MM.1S (cell line): Measurements from ENCODE around the gene INSYN1.

Source experiments
- DNase-seq: peaks from one replicate; pipeline ENCODE4 v3.0.0-alpha.2; 2015
- H2AFZ ChIP-seq: fragments of 300-600 bp; sonication (generic); 2 replicates; pipeline ENCODE4 v1.6.0; 2016; ENCODE audit warnings: antibody characterized with exemption, low read length
- H3F3A ChIP-seq: fragments of 300-600 bp; sonication (generic); 2 replicates; pipeline ENCODE4 v1.6.1; 2016; ENCODE audit warnings: mild to moderate bottlenecking, antibody characterized with exemption, low read length, moderate library complexity, mixed read lengths; ENCODE audit not compliant: insufficient read depth
- H3K27ac ChIP-seq: fragments of 300-600 bp; sonication (generic); 2 replicates; pipeline ENCODE4 v1.5.1; 2016; ENCODE audit warnings: mild to moderate bottlenecking, low read length
- H3K27me3 ChIP-seq: fragments of 300-600 bp; sonication (generic); replicated peaks from 2 replicates; pipeline ENCODE4 v1.6.0; 2016; ENCODE audit warnings: low read length; ENCODE audit not compliant: insufficient read depth
- H3K36me3 ChIP-seq: fragments of 300-600 bp; sonication (generic); replicated peaks from 2 replicates; pipeline ENCODE4 v1.6.1; 2016; ENCODE audit warnings: mild to moderate bottlenecking, low read length, mixed read lengths; ENCODE audit not compliant: insufficient read depth
- H3K4me1 ChIP-seq: fragments of 300-600 bp; sonication (generic); 2 replicates; pipeline ENCODE4 v1.6.1; 2016; ENCODE audit warnings: low read length, mixed read lengths
- H3K4me2 ChIP-seq: fragments of 300-600 bp; sonication (generic); 2 replicates; pipeline ENCODE4 v1.6.0; 2016; ENCODE audit warnings: low read depth, low read length
- H3K4me3 ChIP-seq: fragments of 300-600 bp; sonication (generic); 2 replicates; pipeline ENCODE4 v1.5.1; 2016; ENCODE audit warnings: low read length, mixed read lengths
- H3K79me2 ChIP-seq: fragments of 300-600 bp; sonication (generic); 2 replicates; pipeline ENCODE4 v1.6.1; 2016; ENCODE audit warnings: mixed run types, low read length, mixed read lengths
- H3K9ac ChIP-seq: fragments of 300-600 bp; sonication (generic); 2 replicates; pipeline ENCODE4 v1.6.1; 2016; ENCODE audit warnings: low read length, mixed read lengths
- H3K9me2 ChIP-seq: fragments of 300-600 bp; sonication (generic); replicated peaks from 2 replicates; pipeline ENCODE4 v1.6.1; 2016; ENCODE audit warnings: mild to moderate bottlenecking, low read length, mixed read lengths; ENCODE audit not compliant: insufficient read depth
- H3K9me3 ChIP-seq: fragments of 300-600 bp; sonication (generic); replicated peaks from 2 replicates; pipeline ENCODE4 v1.6.1; 2016; ENCODE audit warnings: mild to moderate bottlenecking, low read length, mixed read lengths; ENCODE audit not compliant: insufficient read depth
- H4K20me1 ChIP-seq: fragments of 300-600 bp; sonication (generic); 2 replicates; pipeline ENCODE4 v1.6.1; 2016; ENCODE audit warnings: mild to moderate bottlenecking, low read length, moderate library complexity, mixed read lengths; ENCODE audit not compliant: insufficient read depth
- EZH2 ChIP-seq: fragments of 300-600 bp; sonication (generic); optimal IDR thresholded peaks from 2 replicates; pipeline ENCODE3; 2017; ENCODE audit warnings: low read depth, mild to moderate bottlenecking, antibody characterized with exemption, low read length, mixed read lengths
- EZH2phosphoT487 ChIP-seq: fragments of 300-600 bp; sonication (generic); IDR thresholded peaks from 2 replicates; pipeline ENCODE4 v1.6.1; 2018; ENCODE audit warnings: antibody characterized with exemption, low read length
- TF ChIP-seq, protein P1 (sequence below): fragments of 300-600 bp; sonication (generic); IDR thresholded peaks from 2 replicates; pipeline ENCODE4 v1.5.1; 2016; ENCODE audit warnings: antibody characterized with exemption, low read length, mixed read lengths

Gene INSYN1

DNA sequence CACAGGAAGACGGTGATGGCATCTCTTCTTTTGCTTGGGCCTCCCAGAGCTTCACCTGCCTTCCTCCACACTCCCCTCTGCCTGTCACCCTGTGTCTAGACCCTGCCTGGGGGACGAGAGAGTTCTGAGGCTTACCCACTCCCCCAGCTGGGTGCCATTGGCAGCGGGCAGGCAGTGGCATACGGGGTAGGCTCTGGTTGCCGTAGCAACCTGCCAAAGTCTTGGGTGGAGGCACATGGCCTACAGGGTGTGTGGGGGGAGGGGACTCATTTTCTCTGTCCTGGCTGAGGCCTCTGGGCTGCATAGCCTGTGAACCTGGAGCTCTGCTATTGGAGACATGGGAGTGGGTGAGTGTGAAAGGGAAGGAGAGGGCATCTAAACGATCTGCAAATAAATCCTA is 4.4 kb downstream of the INSYN1 start:
- DNase-seq: no peak
- Histone ChIP-seq H3K9ac (no peak overlapping the region), H4K20me1 (no peaks in the 10 kb centered on the region), H3F3A (no peaks in the 10 kb centered on the region), H3K4me2 (no peak overlapping the region), H3K4me3 (no peak overlapping the region), H3K9me3 (no peaks in the 10 kb centered on the region), H3K79me2 (no peaks in the 10 kb centered on the region), H3K4me1 (no peaks in the 10 kb centered on the region), H2AFZ (no peak overlapping the region), H3K27me3 (peaks cover 77% of the 10 kb centered on the region), H3K36me3 (no peaks in the 10 kb centered on the region), H3K27ac (no peak overlapping the region), H3K9me2 (no peaks in the 10 kb centered on the region)
- no peak for TF ChIP-seq EZH2phosphoT487
- TF ChIP-seq EZH2: no peak
- TF ChIP-seq, protein P1, sequence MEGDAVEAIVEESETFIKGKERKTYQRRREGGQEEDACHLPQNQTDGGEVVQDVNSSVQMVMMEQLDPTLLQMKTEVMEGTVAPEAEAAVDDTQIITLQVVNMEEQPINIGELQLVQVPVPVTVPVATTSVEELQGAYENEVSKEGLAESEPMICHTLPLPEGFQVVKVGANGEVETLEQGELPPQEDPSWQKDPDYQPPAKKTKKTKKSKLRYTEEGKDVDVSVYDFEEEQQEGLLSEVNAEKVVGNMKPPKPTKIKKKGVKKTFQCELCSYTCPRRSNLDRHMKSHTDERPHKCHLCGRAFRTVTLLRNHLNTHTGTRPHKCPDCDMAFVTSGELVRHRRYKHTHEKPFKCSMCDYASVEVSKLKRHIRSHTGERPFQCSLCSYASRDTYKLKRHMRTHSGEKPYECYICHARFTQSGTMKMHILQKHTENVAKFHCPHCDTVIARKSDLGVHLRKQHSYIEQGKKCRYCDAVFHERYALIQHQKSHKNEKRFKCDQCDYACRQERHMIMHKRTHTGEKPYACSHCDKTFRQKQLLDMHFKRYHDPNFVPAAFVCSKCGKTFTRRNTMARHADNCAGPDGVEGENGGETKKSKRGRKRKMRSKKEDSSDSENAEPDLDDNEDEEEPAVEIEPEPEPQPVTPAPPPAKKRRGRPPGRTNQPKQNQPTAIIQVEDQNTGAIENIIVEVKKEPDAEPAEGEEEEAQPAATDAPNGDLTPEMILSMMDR: no peak

DNA sequence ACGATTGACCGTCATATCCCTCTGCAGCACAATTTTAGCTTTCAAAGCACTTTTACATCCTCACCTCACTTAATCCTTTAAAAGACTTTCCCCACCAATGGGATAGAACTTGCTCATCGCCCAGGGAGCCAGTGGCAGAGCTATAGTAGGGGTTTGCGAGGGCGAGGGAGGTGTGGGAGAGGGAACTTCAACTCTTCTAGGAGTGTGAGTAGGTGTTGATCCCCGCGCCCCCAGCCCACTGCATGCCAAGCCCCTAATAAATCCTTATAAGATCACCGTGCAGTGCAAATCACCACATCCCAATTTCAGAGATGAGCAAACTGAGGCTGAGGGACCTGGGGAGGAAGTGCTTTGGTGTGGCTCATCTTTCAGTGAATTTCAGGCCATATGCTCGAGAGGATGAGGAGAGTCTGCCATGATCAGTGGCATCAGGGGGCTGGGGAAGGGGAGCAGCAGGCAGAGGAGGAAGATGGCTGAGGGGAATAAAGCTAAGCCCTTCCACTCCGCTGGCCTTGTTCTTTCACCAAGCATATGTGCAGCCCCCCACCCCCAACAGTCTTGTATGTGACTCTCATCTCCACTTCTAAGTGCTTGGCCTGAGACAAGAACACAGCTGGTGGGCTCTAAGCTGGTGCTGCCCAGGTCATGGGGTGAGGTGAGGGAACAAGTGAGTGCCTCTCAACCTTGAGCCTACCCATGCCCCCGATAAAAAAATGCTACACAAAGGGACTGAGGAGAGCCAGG is 5.1 kb downstream of the INSYN1 start:
- no peaks in the 10 kb centered on the region for H3K79me2 ChIP-seq
- no peaks in the 10 kb centered on the region for H3F3A ChIP-seq
- peaks cover 70% of the 10 kb centered on the region for H3K27me3 ChIP-seq
- no peak overlapping the region for H3K4me3 ChIP-seq
- no peak for TF ChIP-seq EZH2
- TF ChIP-seq EZH2phosphoT487: no peak
- TF ChIP-seq, protein P1: no peak
- H3K36me3 ChIP-seq: no peaks in the 10 kb centered on the region
- no peak overlapping the region for H2AFZ ChIP-seq
- DNase-seq: no peak
- no peak overlapping the region for H3K9ac ChIP-seq
- H4K20me1 ChIP-seq: no peaks in the 10 kb centered on the region
- no peak overlapping the region for H3K27ac ChIP-seq
- no peak overlapping the region for H3K4me2 ChIP-seq
- H3K9me3 ChIP-seq: no peaks in the 10 kb centered on the region
- H3K4me1 ChIP-seq: no peaks in the 10 kb centered on the region
- no peaks in the 10 kb centered on the region for H3K9me2 ChIP-seq

DNA sequence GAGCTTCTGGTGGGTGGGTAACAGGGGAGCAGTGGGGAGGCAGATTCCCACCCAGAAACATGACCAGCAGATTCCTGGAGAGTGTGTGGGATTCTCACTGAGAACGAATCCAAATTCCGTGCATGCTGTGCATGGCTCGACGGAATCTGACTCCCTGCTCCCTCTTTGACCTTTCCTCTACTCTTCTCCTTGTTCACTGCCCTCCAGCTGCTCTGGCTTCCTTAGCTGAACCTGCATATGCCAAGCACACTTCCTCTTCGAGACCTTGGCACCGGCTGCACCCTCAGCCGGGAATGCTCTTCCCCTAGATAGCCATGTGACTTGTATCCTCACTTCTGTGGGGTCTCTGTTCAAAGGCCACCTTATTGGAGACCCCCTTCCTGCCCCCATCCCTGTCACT is 6.3 kb downstream of the INSYN1 start:
- peaks cover 62% of the 10 kb centered on the region for H3K27me3 ChIP-seq
- H3K79me2 ChIP-seq: no peaks in the 10 kb centered on the region
- H2AFZ ChIP-seq: no peak overlapping the region
- H3K9me2 ChIP-seq: no peaks in the 10 kb centered on the region
- H4K20me1 ChIP-seq: no peaks in the 10 kb centered on the region
- H3K9me3 ChIP-seq: no peaks in the 10 kb centered on the region
- H3F3A ChIP-seq: no peaks in the 10 kb centered on the region
- no peak overlapping the region for H3K4me2 ChIP-seq
- H3K27ac ChIP-seq: no peak overlapping the region
- H3K36me3 ChIP-seq: no peaks in the 10 kb centered on the region
- no peak overlapping the region for H3K4me3 ChIP-seq
- H3K9ac ChIP-seq: no peak overlapping the region
- H3K4me1 ChIP-seq: no peaks in the 10 kb centered on the region
- TF ChIP-seq EZH2phosphoT487 (no peak), EZH2 (no peak)
- TF ChIP-seq, protein P1: no peak
- no peak for DNase-seq
